Thyroid gland (tissue), 4 donors: Measurements from ENCODE around the gene HYDIN. TPM values are rescaled to one million over a fixed set of nuclear protein-coding genes. Genes with fewer than 3 reads are reported as not detected.

Experiments
- DNase-seq, 2 donors: peaks; one replicate each; pipeline ENCODE4 v3.0.0-alpha.2; 2019
- H3K27ac ChIP-seq, 3 donors: fragments of 200-600 bp; sonication (generic); 1 replicate in 2 of 3; 2 replicates in 1 of 3; pipeline ENCODE4 v1.5.1; 2016 to 2019; ENCODE audit warnings: mild to moderate bottlenecking in 1 of 3, moderate library complexity in 1 of 3
- H3K27me3 ChIP-seq: fragments of 200-600 bp; sonication (generic); one replicate; pipeline ENCODE4 v1.5.1; 2019
- H3K36me3 ChIP-seq, 2 donors: fragments of 200-600 bp; sonication (generic); one replicate each; pipeline ENCODE4 v1.5.1; 2016 to 2019
- H3K4me1 ChIP-seq, 2 donors: fragments of 200-600 bp; sonication (generic); one replicate each; pipeline ENCODE4 v1.5.1; 2017 to 2019
- H3K4me3 ChIP-seq, 3 donors: fragments of 200-600 bp; sonication (generic); replicated peaks in 1 of 3; 1 replicate in 2 of 3; 2 replicates in 1 of 3; pipeline ENCODE4 v1.5.1; 2016; ENCODE audit warnings: mild to moderate bottlenecking in 1 of 3
- H3K9me3 ChIP-seq: fragments of 200-600 bp; sonication (generic); one replicate; pipeline ENCODE4 v1.5.1; 2017
- POLR2A ChIP-seq, 2 donors: fragments of 450-650 bp; IDR thresholded peaks; one replicate each; pipeline ENCODE4 v1.6.1; 2017; ENCODE audit warnings: antibody characterized with exemption in 2 of 2, mild to moderate bottlenecking in 2 of 2, moderate library complexity in 1 of 2
- whole genome bisulfite sequencing, 2 donors: methylation state at CpG; one replicate each; pipeline ENCODE4 v1.1.5; 2017; 5-methylcytosine and 5-hydroxymethylcytosine counted together
- intact Hi-C: fragments of 100-400 bp; cut with DNase I; formaldehyde crosslinking; loops from one replicate; pipeline ENCODE4 v1.15.1; 2023
- small RNA-seq: library from RNA; depleted of rRNA; stranded (forward); fragments of <200 nt; gene quantifications from one replicate; pipeline ENCODE3, GENCODE V24; 2016
- total RNA-seq, 4 donors: library from RNA; depleted of rRNA; stranded (reverse); fragments of >200 nt; gene quantifications; one replicate each; pipeline ENCODE4 v1.2.3, GENCODE V29; 2016
- TF ChIP-seq, protein P1 (sequence below), 6 experiments: fragments of 200-600 bp in 3 of 6; fragments of 450-650 bp in 3 of 6; sonication (generic) in 3 of 6; IDR thresholded peaks; one replicate each; pipeline ENCODE4 v1.5.1; 2016 to 2019; ENCODE audit warnings: antibody characterized with exemption in 6 of 6, mild to moderate bottlenecking in 2 of 6, inconsistent platforms in 1 of 6, moderate library complexity in 1 of 6

The HYDIN gene
- total RNA-seq, 4 donors from 2014 or later: 10.1 to 26.3 (median 21.3) TPM

DNA sequence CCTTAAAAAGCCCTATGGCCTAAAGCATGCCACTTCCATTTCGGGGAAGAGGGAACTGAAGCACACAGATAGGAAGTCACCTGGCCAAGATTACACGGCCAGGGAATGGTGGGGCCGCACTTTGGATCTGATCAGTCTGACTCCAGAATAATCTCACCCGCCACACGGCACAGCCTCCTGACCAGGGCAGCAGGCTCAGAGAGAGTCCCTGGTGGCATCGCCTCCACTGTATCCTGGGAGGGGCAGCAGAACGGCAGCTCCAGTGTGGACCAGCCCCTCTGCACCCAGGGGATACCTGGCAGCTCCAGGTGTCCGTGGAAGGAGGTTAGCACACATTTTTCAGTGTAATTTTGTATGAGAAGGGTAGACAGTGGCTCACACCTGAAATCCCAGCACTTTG is 465.0 kb downstream of the HYDIN start:
- Histone ChIP-seq H3K4me1 (peaks cover 0 to 5% of the 10 kb centered on the region in 2 donors), H3K36me3 (peaks cover 5 to 26% of the 10 kb centered on the region in 2 donors), H3K27ac (no peak overlapping the region), H3K9me3 (no peaks in the 10 kb centered on the region), H3K4me3 (no peak overlapping the region), H3K27me3 (no peaks in the 10 kb centered on the region)
- intact Hi-C loops: no loop called here
- TF ChIP-seq POLR2A (IDR thresholded peaks at IDR 0.05): no peak
- TF ChIP-seq, protein P1, sequence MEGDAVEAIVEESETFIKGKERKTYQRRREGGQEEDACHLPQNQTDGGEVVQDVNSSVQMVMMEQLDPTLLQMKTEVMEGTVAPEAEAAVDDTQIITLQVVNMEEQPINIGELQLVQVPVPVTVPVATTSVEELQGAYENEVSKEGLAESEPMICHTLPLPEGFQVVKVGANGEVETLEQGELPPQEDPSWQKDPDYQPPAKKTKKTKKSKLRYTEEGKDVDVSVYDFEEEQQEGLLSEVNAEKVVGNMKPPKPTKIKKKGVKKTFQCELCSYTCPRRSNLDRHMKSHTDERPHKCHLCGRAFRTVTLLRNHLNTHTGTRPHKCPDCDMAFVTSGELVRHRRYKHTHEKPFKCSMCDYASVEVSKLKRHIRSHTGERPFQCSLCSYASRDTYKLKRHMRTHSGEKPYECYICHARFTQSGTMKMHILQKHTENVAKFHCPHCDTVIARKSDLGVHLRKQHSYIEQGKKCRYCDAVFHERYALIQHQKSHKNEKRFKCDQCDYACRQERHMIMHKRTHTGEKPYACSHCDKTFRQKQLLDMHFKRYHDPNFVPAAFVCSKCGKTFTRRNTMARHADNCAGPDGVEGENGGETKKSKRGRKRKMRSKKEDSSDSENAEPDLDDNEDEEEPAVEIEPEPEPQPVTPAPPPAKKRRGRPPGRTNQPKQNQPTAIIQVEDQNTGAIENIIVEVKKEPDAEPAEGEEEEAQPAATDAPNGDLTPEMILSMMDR (IDR thresholded peaks at IDR 0.05): no peak
- DNase-seq: no peak
- 87 to 97% methylated on average over 8 of the region's 8 CpGs for WGBS, 2 donors

DNA sequence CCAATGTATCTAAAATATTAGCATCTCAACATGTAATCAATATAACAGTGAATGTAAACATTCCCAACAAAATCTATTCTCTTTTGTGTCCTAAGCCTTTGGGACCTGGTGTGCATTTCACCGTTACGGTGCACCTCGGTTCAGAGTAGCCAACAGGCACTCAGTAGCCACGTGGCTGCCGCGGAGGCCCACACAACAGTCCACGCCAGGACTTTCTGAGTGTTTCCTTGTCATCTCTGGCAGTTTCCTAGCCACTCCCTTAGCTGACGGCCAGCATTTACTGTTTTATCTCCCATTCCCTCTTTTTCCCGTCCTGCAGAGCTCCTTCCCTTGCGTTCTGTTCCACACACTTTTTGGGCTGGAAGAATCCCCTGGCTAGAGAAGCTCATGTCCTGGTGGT is 465.9 kb downstream of the HYDIN start:
- intact Hi-C loops: no loop called here

DNA sequence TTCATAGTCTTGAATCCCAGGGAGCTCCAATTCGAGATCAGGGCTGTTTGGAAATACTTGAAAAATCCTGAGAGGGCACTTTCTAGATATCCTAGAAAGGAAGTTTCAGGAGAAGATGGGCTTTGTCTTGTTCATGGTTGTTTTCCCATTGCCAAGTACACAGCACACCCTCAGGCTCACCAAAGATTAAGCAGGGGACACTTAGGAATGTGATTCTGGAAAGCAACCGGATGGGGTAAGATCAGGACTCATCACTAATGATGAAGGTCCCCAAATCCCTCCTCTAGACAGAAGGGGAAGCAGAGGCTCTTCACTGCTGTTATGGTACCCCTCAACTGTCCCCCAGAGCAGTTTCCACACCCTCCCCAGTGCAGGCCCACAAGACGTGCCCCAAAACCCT is 470.3 kb downstream of the HYDIN start:
- no peak overlapping the region for H3K4me3 ChIP-seq
- H3K9me3 ChIP-seq: no peaks in the 10 kb centered on the region
- no peaks in the 10 kb centered on the region for H3K27me3 ChIP-seq
- intact Hi-C loops: no loop called here
- 86 to 88% methylated on average over 3 of the region's 3 CpGs for WGBS, 2 donors
- H3K36me3 ChIP-seq: peaks cover 5 to 27% of the 10 kb centered on the region in 2 donors
- TF ChIP-seq POLR2A (IDR thresholded peaks at IDR 0.05): no peak
- TF ChIP-seq, protein P1 (IDR thresholded peaks at IDR 0.05): no peak
- DNase-seq: no peak
- H3K4me1 ChIP-seq: no peaks in the 10 kb centered on the region
- no peak overlapping the region for H3K27ac ChIP-seq

More for the DNA sequence above, 465.9 kb downstream of the HYDIN start:
- TF ChIP-seq, protein P1 (IDR thresholded peaks at IDR 0.05): no peak
- no peak for TF ChIP-seq POLR2A (IDR thresholded peaks at IDR 0.05)
- H3K27me3 ChIP-seq: no peaks in the 10 kb centered on the region
- H3K9me3 ChIP-seq: no peaks in the 10 kb centered on the region
- DNase-seq: no peak
- WGBS, 2 donors: 92 to 97% methylated on average over 10 of the region's 10 CpGs
- no peak overlapping the region for H3K4me3 ChIP-seq
- H3K36me3 ChIP-seq: peaks cover 5 to 26% of the 10 kb centered on the region in 2 donors
- peaks cover 0 to 5% of the 10 kb centered on the region in 2 donors for H3K4me1 ChIP-seq
- H3K27ac ChIP-seq: no peak overlapping the region

DNA sequence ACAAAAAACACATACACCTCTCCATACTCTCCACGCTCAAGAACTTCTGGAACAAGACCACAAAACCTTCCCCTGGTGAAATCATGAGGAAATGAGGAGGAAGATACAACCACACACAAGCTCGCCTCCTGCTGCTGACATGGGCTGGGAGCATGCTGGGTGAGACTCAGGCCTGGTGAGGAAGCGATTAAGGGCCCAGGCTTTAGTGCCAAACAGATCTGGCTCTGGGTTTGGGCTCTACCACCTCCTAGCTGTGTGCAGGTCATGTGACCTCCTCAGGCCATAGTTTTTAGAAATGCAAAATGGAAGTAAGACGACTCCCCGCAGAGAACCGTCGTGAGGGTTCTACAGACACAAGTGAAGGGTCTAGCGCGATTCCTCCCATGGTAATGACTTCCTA is 470.9 kb downstream of the HYDIN start:
- DNase-seq: no peak
- no peaks in the 10 kb centered on the region for H3K27me3 ChIP-seq
- no peaks in the 10 kb centered on the region for H3K9me3 ChIP-seq
- H3K4me1 ChIP-seq: no peaks in the 10 kb centered on the region
- no peak overlapping the region for H3K27ac ChIP-seq
- intact Hi-C loops: no loop called here
- WGBS, 2 donors: 92 to 96% methylated on average over 9 of the region's 9 CpGs
- H3K36me3 ChIP-seq: peaks cover 5 to 27% of the 10 kb centered on the region in 2 donors
- no peak for TF ChIP-seq POLR2A (IDR thresholded peaks at IDR 0.05)
- TF ChIP-seq, protein P1 (IDR thresholded peaks at IDR 0.05): no peak
- H3K4me3 ChIP-seq: no peak overlapping the region

DNA sequence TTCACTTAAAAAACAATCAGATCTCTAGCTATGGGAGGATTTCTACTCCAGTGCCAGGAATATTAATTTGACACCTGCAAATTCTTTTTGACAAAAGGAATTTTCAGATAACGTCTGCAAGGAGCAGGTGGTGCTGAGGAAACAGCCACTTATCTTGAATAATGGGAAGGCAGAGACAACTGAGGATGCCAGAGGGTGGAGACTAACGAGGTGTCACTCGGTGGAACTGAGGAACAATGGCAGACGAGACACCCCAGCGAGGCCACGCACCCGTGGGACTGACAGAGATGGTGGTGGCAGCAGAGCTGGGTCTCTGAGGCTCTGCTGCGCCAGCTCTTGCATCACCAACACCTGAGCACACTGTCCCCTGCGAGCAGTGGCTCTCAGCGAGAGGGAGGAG is 471.7 kb downstream of the HYDIN start:
- no peak overlapping the region for H3K27ac ChIP-seq
- no peak overlapping the region for H3K4me3 ChIP-seq
- TF ChIP-seq, protein P1 (IDR thresholded peaks at IDR 0.05): no peak
- no peak for TF ChIP-seq POLR2A (IDR thresholded peaks at IDR 0.05)
- H3K4me1 ChIP-seq: peaks cover 0 to 7% of the 10 kb centered on the region in 2 donors
- intact Hi-C loops: no loop called here
- DNase-seq: no peak
- no peaks in the 10 kb centered on the region for H3K27me3 ChIP-seq
- peaks cover 5 to 27% of the 10 kb centered on the region in 2 donors for H3K36me3 ChIP-seq
- H3K9me3 ChIP-seq: no peaks in the 10 kb centered on the region
- WGBS, 2 donors: 91 to 93% methylated on average over 10 of the region's 10 CpGs

Small RNAs within 50 kb of the gene (small RNA-seq; reads per million reads assigned to genes)
- not detected for gene RNU6ATAC25P

Other genes starting within 250 kb of the HYDIN start
- 10 to 100 TPM; 33.9 to 52.8 (median 35.7) TPM for gene CMTR2, start 58.7 kb upstream of the HYDIN start, total RNA-seq
- under 1 TPM in 1 of 4 donors, not detected in 3; 0.81 TPM for gene CALB2, start 128.0 kb upstream of the HYDIN start, total RNA-seq
- not detected for gene TLE7, start 211.3 kb upstream of the HYDIN start, total RNA-seq
- gene ZNF23, start 231.5 kb upstream of the HYDIN start, total RNA-seq: 10 to 100 TPM in 1 of 4 donors, 1 to 10 TPM in 3; 5.9 to 13.8 (median 9.5) TPM